ENCODE results near the gene C9orf72. TPM values are rescaled to one million over a fixed set of nuclear protein-coding genes. Genes with fewer than 3 reads are reported as not detected.

The C9orf72 gene
- total and polyA plus RNA-seq, 2 experiments from 2014 or later = 9.3 to 30.3 TPM

GRCh38 chr9:27523141-27523540, 50.1 kb downstream of the C9orf72 start:
- no peak overlapping the region for H3K4me2 ChIP-seq
- no peaks in the 10 kb centered on the region for H3K36me3 ChIP-seq (replicated peaks; ENCODE audit: insufficient read depth, low read depth)
- no peak for DNase-seq (ENCODE audit: low spot score)
- no peaks in the 10 kb centered on the region for H3K9me3 ChIP-seq (ENCODE audit: low read depth)
- no peaks in the 10 kb centered on the region for H4K20me1 ChIP-seq (ENCODE audit: insufficient read depth, poor library complexity, severe bottlenecking)
- no peak overlapping the region for H3K4me3 ChIP-seq
- H3K79me2 ChIP-seq = peaks cover 94% of the 10 kb centered on the region
- TF ChIP-seq, protein P1, sequence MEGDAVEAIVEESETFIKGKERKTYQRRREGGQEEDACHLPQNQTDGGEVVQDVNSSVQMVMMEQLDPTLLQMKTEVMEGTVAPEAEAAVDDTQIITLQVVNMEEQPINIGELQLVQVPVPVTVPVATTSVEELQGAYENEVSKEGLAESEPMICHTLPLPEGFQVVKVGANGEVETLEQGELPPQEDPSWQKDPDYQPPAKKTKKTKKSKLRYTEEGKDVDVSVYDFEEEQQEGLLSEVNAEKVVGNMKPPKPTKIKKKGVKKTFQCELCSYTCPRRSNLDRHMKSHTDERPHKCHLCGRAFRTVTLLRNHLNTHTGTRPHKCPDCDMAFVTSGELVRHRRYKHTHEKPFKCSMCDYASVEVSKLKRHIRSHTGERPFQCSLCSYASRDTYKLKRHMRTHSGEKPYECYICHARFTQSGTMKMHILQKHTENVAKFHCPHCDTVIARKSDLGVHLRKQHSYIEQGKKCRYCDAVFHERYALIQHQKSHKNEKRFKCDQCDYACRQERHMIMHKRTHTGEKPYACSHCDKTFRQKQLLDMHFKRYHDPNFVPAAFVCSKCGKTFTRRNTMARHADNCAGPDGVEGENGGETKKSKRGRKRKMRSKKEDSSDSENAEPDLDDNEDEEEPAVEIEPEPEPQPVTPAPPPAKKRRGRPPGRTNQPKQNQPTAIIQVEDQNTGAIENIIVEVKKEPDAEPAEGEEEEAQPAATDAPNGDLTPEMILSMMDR (IDR thresholded peaks at IDR 0.05; ENCODE audit: poor library complexity) = no peak
- TF ChIP-seq EZH2 (IDR thresholded peaks at IDR 0.05; ENCODE audit: borderline replicate concordance) (no peak), EZH2phosphoT487 (IDR thresholded peaks at IDR 0.05; ENCODE audit: low read depth, severe bottlenecking, unreplicated experiment) (no peak)
- H3K4me1 ChIP-seq (ENCODE audit: insufficient read depth) = peaks cover 14% of the 10 kb centered on the region
- no peak overlapping the region for H2AFZ ChIP-seq
- no peaks in the 10 kb centered on the region for H3K9me2 ChIP-seq (replicated peaks; ENCODE audit: insufficient read depth)
- no peaks in the 10 kb centered on the region for H3K27me3 ChIP-seq
- no peak overlapping the region for H3K27ac ChIP-seq

GRCh38 chr9:27520986-27521385, 52.3 kb downstream of the C9orf72 start:
- WGBS (ENCODE audit: low lambda C conversion rate, missing lambda C conversion rate) = 89% methylated on average over 4 of the region's 4 CpGs
- no peaks in the 10 kb centered on the region for H4K20me1 ChIP-seq (ENCODE audit: insufficient read depth, poor library complexity, severe bottlenecking)
- no peaks in the 10 kb centered on the region for H3K9me3 ChIP-seq (ENCODE audit: low read depth)
- no peaks in the 10 kb centered on the region for H3K36me3 ChIP-seq (replicated peaks; ENCODE audit: insufficient read depth, low read depth)
- no peak for DNase-seq (ENCODE audit: low spot score)
- no peaks in the 10 kb centered on the region for H3K9me2 ChIP-seq (replicated peaks; ENCODE audit: insufficient read depth)
- no peak overlapping the region for H3K27ac ChIP-seq
- H3K4me2 ChIP-seq = no peak overlapping the region
- TF ChIP-seq EZH2phosphoT487 (IDR thresholded peaks at IDR 0.05; ENCODE audit: low read depth, severe bottlenecking, unreplicated experiment) = no peak
- no peak for TF ChIP-seq EZH2 (IDR thresholded peaks at IDR 0.05; ENCODE audit: borderline replicate concordance)
- TF ChIP-seq, protein P1 (IDR thresholded peaks at IDR 0.05; ENCODE audit: poor library complexity) = no peak
- H3K4me3 ChIP-seq = no peak overlapping the region
- H3K79me2 ChIP-seq = peaks cover 94% of the 10 kb centered on the region
- no peaks in the 10 kb centered on the region for H3K4me1 ChIP-seq (ENCODE audit: insufficient read depth)
- no peak overlapping the region for H2AFZ ChIP-seq
- no peaks in the 10 kb centered on the region for H3K27me3 ChIP-seq

- DNase-seq (ENCODE audit: low spot score) = no peak
- Histone ChIP-seq H3K27me3 (no peaks in the 10 kb centered on the region), H3K27ac (no peak overlapping the region), H4K20me1 (ENCODE audit: insufficient read depth, poor library complexity, severe bottlenecking) (no peaks in the 10 kb centered on the region), H2AFZ (no peak overlapping the region), H3K4me2 (no peak overlapping the region), H3K4me1 (ENCODE audit: insufficient read depth) (no peaks in the 10 kb centered on the region), H3K4me3 (no peak overlapping the region), H3K9me2 (replicated peaks; ENCODE audit: insufficient read depth) (no peaks in the 10 kb centered on the region), H3K36me3 (replicated peaks; ENCODE audit: insufficient read depth, low read depth) (no peaks in the 10 kb centered on the region), H3K79me2 (peaks cover 94% of the 10 kb centered on the region), H3K9me3 (ENCODE audit: low read depth) (no peaks in the 10 kb centered on the region)
- WGBS (ENCODE audit: low lambda C conversion rate, missing lambda C conversion rate) = 74% methylated on average over 10 of the region's 10 CpGs
- TF ChIP-seq EZH2phosphoT487 (IDR thresholded peaks at IDR 0.05; ENCODE audit: low read depth, severe bottlenecking, unreplicated experiment) (no peak), EZH2 (IDR thresholded peaks at IDR 0.05; ENCODE audit: borderline replicate concordance) (no peak)
- TF ChIP-seq, protein P1 (IDR thresholded peaks at IDR 0.05; ENCODE audit: poor library complexity) = no peak
Observed at GRCh38 chr9:27519466-27520465, 53.5 kb downstream of the C9orf72 start.
